ENCODE measurements around the gene ANXA2. TPM values are rescaled to one million over a fixed set of nuclear protein-coding genes. Genes with fewer than 3 reads are reported as not detected.

ANXA2 gene
- total RNA-seq, 1 experiment from 2014 or later = 1,038 TPM

DNA sequence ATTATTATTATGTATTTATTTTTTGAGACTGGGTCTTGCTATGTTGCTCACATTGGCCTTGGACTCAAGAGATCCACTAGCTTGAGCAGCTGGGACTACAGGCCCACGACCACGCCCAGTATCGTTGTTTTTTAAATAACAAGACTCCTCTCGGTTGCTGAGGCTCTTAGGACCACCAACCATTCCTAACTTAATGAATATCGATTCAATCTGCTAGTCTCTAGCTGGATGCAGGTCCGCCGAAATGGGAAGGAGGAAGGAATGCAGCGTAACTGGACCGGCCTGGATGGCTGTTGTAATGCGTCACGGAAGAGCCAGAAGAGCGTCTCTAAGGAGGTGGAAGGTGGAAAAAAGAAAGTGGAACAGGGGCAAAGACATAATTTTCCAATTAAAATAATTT is 1.7 kb downstream of the ANXA2 start:
- Histone ChIP-seq H3K4me3 (ENCODE audit: low read depth, low read length, poor library complexity, severe bottlenecking) (peak overlapping the region; percentile 89), H3K4me1 (ENCODE audit: insufficient read depth, low read length, poor library complexity, severe bottlenecking) (peaks cover 68% of the 10 kb centered on the region), H3K36me3 (ENCODE audit: insufficient read depth, low read length, poor library complexity, severe bottlenecking) (peaks cover 20% of the 10 kb centered on the region), H3K27me3 (replicated peaks; ENCODE audit: insufficient read depth, low read depth, low read length, poor library complexity) (no peaks in the 10 kb centered on the region), H3K9me3 (ENCODE audit: low read depth, low read length, poor library complexity, severe bottlenecking) (no peaks in the 10 kb centered on the region), H3K27ac (ENCODE audit: low read depth, low read length, poor library complexity, severe bottlenecking) (peak overlapping the region; percentile 94)
- TSS peak; percentile 35 for BruUV-seq (replicated peaks)
- no peak for DNase-seq (ENCODE audit: low spot score)
- ChIA-PET CTCF (no interaction called here), POLR2A (ENCODE audit: low non-redundant PET) (no interaction called here)
- intact Hi-C loops (cut with micrococcal nuclease; ENCODE audit: unreplicated experiment) = loop anchor here (2.0 kb wide), 1 partner anchor 25 kb away; no protein-coding TSS in a partner anchor
- no peak for TF ChIP-seq EZH2 (IDR thresholded peaks at IDR 0.05; ENCODE audit: borderline replicate concordance, low read depth, low read length, poor library complexity, severe bottlenecking)
- TF ChIP-seq, protein P1, sequence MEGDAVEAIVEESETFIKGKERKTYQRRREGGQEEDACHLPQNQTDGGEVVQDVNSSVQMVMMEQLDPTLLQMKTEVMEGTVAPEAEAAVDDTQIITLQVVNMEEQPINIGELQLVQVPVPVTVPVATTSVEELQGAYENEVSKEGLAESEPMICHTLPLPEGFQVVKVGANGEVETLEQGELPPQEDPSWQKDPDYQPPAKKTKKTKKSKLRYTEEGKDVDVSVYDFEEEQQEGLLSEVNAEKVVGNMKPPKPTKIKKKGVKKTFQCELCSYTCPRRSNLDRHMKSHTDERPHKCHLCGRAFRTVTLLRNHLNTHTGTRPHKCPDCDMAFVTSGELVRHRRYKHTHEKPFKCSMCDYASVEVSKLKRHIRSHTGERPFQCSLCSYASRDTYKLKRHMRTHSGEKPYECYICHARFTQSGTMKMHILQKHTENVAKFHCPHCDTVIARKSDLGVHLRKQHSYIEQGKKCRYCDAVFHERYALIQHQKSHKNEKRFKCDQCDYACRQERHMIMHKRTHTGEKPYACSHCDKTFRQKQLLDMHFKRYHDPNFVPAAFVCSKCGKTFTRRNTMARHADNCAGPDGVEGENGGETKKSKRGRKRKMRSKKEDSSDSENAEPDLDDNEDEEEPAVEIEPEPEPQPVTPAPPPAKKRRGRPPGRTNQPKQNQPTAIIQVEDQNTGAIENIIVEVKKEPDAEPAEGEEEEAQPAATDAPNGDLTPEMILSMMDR (conservative IDR thresholded peaks at IDR 0.05; ENCODE audit: low read depth, low read length) = no peak

DNA sequence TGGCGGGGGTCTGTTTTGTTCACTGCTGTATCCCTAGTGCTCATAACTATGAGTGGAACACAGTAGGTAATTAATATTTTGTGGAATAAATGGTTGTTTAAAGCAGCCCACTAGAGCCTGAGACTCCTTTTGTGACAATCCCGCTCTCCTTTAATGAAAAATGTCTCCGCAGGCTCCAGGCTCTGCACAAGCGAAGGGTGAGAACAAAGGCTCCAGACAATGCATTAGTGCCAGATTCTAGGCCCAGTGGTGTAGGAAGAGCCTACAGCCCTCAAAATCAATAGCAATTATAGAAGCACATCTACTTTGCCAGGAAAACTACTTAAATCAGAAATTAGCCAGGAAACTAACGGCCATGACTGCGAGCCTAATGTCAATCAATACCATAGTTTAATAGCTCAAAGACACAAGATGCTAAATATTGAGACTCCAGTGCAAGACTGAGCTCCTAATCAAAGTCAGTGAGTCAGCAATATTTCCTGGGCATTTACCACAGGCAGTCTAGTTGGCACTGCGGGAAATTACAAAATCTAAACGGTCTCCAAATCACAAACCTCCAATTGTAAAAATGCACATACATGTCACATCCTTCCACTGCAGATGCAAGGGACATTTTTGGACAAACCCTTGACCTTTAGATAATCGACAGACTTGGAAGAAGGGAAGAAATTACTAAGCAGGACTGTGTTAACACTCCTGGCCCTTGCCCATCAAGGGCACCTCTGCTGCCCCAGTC is 2.3 kb downstream of the ANXA2 start:
- no TSS peak for BruUV-seq (replicated peaks)
- no peak for TF ChIP-seq EZH2 (IDR thresholded peaks at IDR 0.05; ENCODE audit: borderline replicate concordance, low read depth, low read length, poor library complexity, severe bottlenecking)
- TF ChIP-seq, protein P1 (conservative IDR thresholded peaks at IDR 0.05; ENCODE audit: low read depth, low read length) = no peak
- ChIA-PET POLR2A (ENCODE audit: low non-redundant PET) (no interaction called here), CTCF (no interaction called here)
- H3K9me3 ChIP-seq (ENCODE audit: low read depth, low read length, poor library complexity, severe bottlenecking) = no peaks in the 10 kb centered on the region
- intact Hi-C loops (cut with micrococcal nuclease; ENCODE audit: unreplicated experiment) = loop anchor here (2.0 kb wide), 1 partner anchor 25 kb away; no protein-coding TSS in a partner anchor
- H3K4me1 ChIP-seq (ENCODE audit: insufficient read depth, low read length, poor library complexity, severe bottlenecking) = peaks cover 75% of the 10 kb centered on the region
- H3K27ac ChIP-seq (ENCODE audit: low read depth, low read length, poor library complexity, severe bottlenecking) = peak overlapping the region; percentile 94
- DNase-seq (ENCODE audit: low spot score) = no peak
- H3K36me3 ChIP-seq (ENCODE audit: insufficient read depth, low read length, poor library complexity, severe bottlenecking) = peaks cover 20% of the 10 kb centered on the region
- peak overlapping the region; percentile 89 for H3K4me3 ChIP-seq (ENCODE audit: low read depth, low read length, poor library complexity, severe bottlenecking)
- H3K27me3 ChIP-seq (replicated peaks; ENCODE audit: insufficient read depth, low read depth, low read length, poor library complexity) = no peaks in the 10 kb centered on the region

DNA sequence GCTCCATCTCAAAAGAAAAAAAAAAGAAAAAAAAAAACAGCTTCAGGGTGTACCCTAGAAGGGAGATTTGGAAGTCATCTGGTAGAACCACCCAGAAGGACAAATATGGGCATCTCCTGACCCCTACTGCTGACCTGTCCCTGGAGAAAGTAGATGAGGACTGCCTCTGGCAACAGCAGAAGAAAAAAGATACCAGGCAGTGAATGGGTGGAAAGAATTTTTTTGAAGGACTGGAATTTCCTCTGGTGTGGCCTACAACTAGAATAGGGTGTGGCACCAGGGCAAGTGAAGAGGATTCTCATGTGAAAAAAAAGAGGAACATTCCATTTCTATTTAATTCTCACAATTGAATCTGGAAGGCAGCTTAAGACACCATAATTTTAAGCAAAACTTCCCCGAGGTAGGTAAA is 3.1 kb downstream of the ANXA2 start:
- Histone ChIP-seq H3K4me1 (ENCODE audit: insufficient read depth, low read length, poor library complexity, severe bottlenecking) (peaks cover 82% of the 10 kb centered on the region), H3K4me3 (ENCODE audit: low read depth, low read length, poor library complexity, severe bottlenecking) (peak overlapping the region; percentile 89), H3K27me3 (replicated peaks; ENCODE audit: insufficient read depth, low read depth, low read length, poor library complexity) (no peaks in the 10 kb centered on the region), H3K36me3 (ENCODE audit: insufficient read depth, low read length, poor library complexity, severe bottlenecking) (peaks cover 20% of the 10 kb centered on the region), H3K27ac (ENCODE audit: low read depth, low read length, poor library complexity, severe bottlenecking) (peak overlapping the region; percentile 94), H3K9me3 (ENCODE audit: low read depth, low read length, poor library complexity, severe bottlenecking) (no peaks in the 10 kb centered on the region)
- ChIA-PET POLR2A (ENCODE audit: low non-redundant PET) (interaction anchor here (0.6 kb wide), 1 partner anchor 659 kb away, joined by 6 read pairs; no protein-coding TSS in a partner anchor), CTCF (no interaction called here)
- BruUV-seq (replicated peaks) = no TSS peak
- TF ChIP-seq EZH2 (IDR thresholded peaks at IDR 0.05; ENCODE audit: borderline replicate concordance, low read depth, low read length, poor library complexity, severe bottlenecking) = no peak
- TF ChIP-seq, protein P1 (conservative IDR thresholded peaks at IDR 0.05; ENCODE audit: low read depth, low read length) = no peak
- intact Hi-C loops (cut with micrococcal nuclease; ENCODE audit: unreplicated experiment) = no loop called here
- no peak for DNase-seq (ENCODE audit: low spot score)

All from A673 (cell line).